SK-N-SH treated with all-trans-retinoic acid at 6 μM for 48 hours (cell line): ENCODE data around the gene LRRC42.

Experiments
- CSDC2 ChIP-seq: fragments of 250-450 bp; sonication (Bioruptor Pico); IDR thresholded peaks from 2 replicates; pipeline ENCODE4 v1.5.0; 2020; ENCODE audit warnings: mild to moderate bottlenecking, moderate library complexity
- POU6F1 ChIP-seq: fragments of 250-450 bp; sonication (Bioruptor Pico); IDR thresholded peaks from 2 replicates; pipeline ENCODE4 v1.8.0; 2021; ENCODE audit warnings: low read depth, mild to moderate bottlenecking, moderate library complexity, borderline replicate concordance
- ZFP30 ChIP-seq: fragments of 450-650 bp; formaldehyde crosslinking; IDR thresholded peaks from 2 replicates; pipeline ENCODE4 v1.5.0; 2022; ENCODE audit warnings: mild to moderate bottlenecking, moderate library complexity

- TF ChIP-seq ZFP30 (CRISPR knock-in tag) (no peak), CSDC2 (CRISPR knock-in tag) (no peak), POU6F1 (CRISPR knock-in tag) (no peak)
Measured at GRCh38 chr1:53944469-53945182, 1.5 kb upstream of the LRRC42 start.
